Measurements from ENCODE around the gene KCNG4. TPM values are rescaled to one million over a fixed set of nuclear protein-coding genes. Genes with fewer than 3 reads are reported as not detected.

Gene KCNG4
- total RNA-seq, 1 experiment from 2014 or later = not detected

GRCh38 chr16:84270071-84270470, 30.3 kb upstream of the KCNG4 start:
- no peaks in the 10 kb centered on the region for H3K9me3 ChIP-seq (ENCODE audit: control insufficient read depth, low read depth, low read length)
- H3K14ac ChIP-seq (ENCODE audit: insufficient read depth, low read length) = no peak overlapping the region
- no peaks in the 10 kb centered on the region for H3K79me1 ChIP-seq (ENCODE audit: insufficient read depth, low read depth, low read length, poor library complexity, severe bottlenecking)
- H2BK20ac ChIP-seq (ENCODE audit: low read depth, low read length, poor library complexity, severe bottlenecking) = no peak overlapping the region
- no peak overlapping the region for H2BK5ac ChIP-seq (ENCODE audit: insufficient read length, low read length)
- no peak overlapping the region for H3K4me2 ChIP-seq (ENCODE audit: insufficient read depth, insufficient read length, low read length)
- no CpG with 5 or more reads among the region's 9 CpGs for WGBS (ENCODE audit: extremely low coverage, insufficient read length, low lambda C conversion rate)
- H3K23me2 ChIP-seq (ENCODE audit: insufficient read length, low read depth, low read length, poor library complexity, severe bottlenecking) = no peaks in the 10 kb centered on the region
- TF ChIP-seq, protein P1, sequence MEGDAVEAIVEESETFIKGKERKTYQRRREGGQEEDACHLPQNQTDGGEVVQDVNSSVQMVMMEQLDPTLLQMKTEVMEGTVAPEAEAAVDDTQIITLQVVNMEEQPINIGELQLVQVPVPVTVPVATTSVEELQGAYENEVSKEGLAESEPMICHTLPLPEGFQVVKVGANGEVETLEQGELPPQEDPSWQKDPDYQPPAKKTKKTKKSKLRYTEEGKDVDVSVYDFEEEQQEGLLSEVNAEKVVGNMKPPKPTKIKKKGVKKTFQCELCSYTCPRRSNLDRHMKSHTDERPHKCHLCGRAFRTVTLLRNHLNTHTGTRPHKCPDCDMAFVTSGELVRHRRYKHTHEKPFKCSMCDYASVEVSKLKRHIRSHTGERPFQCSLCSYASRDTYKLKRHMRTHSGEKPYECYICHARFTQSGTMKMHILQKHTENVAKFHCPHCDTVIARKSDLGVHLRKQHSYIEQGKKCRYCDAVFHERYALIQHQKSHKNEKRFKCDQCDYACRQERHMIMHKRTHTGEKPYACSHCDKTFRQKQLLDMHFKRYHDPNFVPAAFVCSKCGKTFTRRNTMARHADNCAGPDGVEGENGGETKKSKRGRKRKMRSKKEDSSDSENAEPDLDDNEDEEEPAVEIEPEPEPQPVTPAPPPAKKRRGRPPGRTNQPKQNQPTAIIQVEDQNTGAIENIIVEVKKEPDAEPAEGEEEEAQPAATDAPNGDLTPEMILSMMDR (conservative IDR thresholded peaks at IDR 0.05) = no peak
- no peak overlapping the region for H2AK5ac ChIP-seq (ENCODE audit: insufficient read length, low read length)
- no peak overlapping the region for H4K8ac ChIP-seq (replicated peaks; ENCODE audit: insufficient read length, low read depth, low read length)
- H2AFZ ChIP-seq (ENCODE audit: low read length) = no peak overlapping the region
- H3K9ac ChIP-seq (ENCODE audit: extremely low read depth, insufficient read length, low read length) = no peak overlapping the region
- no peak overlapping the region for H3K4ac ChIP-seq (ENCODE audit: low read depth, low read length)
- no peak overlapping the region for H3K27ac ChIP-seq (ENCODE audit: insufficient read length, low read depth, low read length)
- Mint-ChIP-seq H3K9me3 (no peaks in the 10 kb centered on the region), H3K4me3 (no peak overlapping the region), H3K27ac (no peak overlapping the region; a peak in 1 of 7 replicates), H3K36me3 (ENCODE audit: insufficient read depth in 1 of 3, low read depth in 3 of 3) (no peaks in the 10 kb centered on the region), H3K4me1 (peaks cover 9% of the 10 kb centered on the region in 2 experiments), H3K27me3 (ENCODE audit: low read depth) (peaks cover 4% of the 10 kb centered on the region; the same call in 1 of the 2 replicates)
- no peak overlapping the region for H2BK15ac ChIP-seq (ENCODE audit: low read depth, low read length)
- no peak overlapping the region for H3K23ac ChIP-seq (ENCODE audit: insufficient read length, low read depth, low read length)
- no peak overlapping the region for H2BK120ac ChIP-seq (ENCODE audit: low read depth, low read length, poor library complexity, severe bottlenecking)
- no peak overlapping the region for H2BK12ac ChIP-seq (ENCODE audit: insufficient read length, low read depth, low read length)
- no peak overlapping the region for H4K91ac ChIP-seq (ENCODE audit: insufficient read length, low read depth, low read length)
- H3K27me3 ChIP-seq (ENCODE audit: insufficient read depth, low read length) = no peaks in the 10 kb centered on the region
- H3K18ac ChIP-seq (ENCODE audit: insufficient read length, low read depth, low read length) = no peak overlapping the region
- H3K56ac ChIP-seq (ENCODE audit: insufficient read length, low read depth, low read length) = no peak overlapping the region
- H3K79me2 ChIP-seq (ENCODE audit: insufficient read depth, low read length) = no peaks in the 10 kb centered on the region
- DNase-seq = no peak
- H3K4me1 ChIP-seq (ENCODE audit: insufficient read depth, low read length) = no peaks in the 10 kb centered on the region; the same call in 1 of the 2 replicates
- H4K5ac ChIP-seq (ENCODE audit: insufficient read length, low read depth, low read length) = no peak overlapping the region
- H3T11ph ChIP-seq (ENCODE audit: low read length) = no peak overlapping the region
- H4K20me1 ChIP-seq (ENCODE audit: control insufficient read depth, insufficient read depth, insufficient read length) = no peaks in the 10 kb centered on the region
